CD4-positive, alpha-beta T cell treated with Interferon alpha-2 for 1 hour (primary cell): Measurements from ENCODE around the gene SYT8.

Experiments
- DNase-seq, 2 donors: peaks; one replicate each; pipeline ENCODE4 v3.0.0-alpha.2; 2020 to 2022

Gene SYT8

GRCh38 chr11:1846453-1846932 is 11.7 kb downstream of the SYT8 start:
- DNase-seq, result no peak

DNA sequence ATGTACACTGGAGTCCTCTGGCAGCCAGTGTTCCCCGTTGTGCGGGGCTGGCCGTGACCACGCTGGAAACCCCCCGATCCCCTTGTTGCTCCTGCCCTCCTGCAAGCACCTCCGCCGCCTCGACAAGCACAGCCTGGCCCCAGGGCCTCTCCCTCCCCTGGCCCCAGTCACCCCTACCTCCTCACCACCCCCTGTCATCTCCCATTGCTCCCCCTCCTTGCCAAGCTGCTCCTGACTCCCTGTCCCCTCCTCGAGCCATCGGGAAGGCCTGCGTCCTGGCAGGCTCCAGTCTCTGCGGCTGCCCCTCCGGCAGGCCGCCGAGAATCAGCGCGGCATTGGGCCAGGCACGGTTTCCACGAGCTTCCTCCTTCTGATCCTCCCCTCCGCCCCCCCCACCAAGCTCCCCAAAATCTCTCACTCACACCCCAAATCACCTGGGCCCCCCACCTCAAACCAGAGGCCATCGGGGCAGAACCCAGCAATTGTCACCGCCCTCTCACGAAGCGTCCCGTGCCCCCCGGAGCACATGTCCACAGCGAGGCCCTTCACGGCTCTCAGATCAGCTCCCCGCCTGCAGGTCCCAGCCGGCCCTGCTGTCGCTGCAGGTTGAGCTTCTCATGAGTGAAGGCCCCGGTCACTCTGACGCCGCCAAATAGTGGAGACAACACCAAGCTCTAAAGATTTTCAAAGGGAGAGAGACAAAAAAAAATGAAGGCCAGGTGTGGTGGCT is 12.4 kb downstream of the SYT8 start:
- no peak for DNase-seq

- DNase-seq, result no peak
Measured at GRCh38 chr11:1847926-1848639, 13.3 kb downstream of the SYT8 start.

DNA sequence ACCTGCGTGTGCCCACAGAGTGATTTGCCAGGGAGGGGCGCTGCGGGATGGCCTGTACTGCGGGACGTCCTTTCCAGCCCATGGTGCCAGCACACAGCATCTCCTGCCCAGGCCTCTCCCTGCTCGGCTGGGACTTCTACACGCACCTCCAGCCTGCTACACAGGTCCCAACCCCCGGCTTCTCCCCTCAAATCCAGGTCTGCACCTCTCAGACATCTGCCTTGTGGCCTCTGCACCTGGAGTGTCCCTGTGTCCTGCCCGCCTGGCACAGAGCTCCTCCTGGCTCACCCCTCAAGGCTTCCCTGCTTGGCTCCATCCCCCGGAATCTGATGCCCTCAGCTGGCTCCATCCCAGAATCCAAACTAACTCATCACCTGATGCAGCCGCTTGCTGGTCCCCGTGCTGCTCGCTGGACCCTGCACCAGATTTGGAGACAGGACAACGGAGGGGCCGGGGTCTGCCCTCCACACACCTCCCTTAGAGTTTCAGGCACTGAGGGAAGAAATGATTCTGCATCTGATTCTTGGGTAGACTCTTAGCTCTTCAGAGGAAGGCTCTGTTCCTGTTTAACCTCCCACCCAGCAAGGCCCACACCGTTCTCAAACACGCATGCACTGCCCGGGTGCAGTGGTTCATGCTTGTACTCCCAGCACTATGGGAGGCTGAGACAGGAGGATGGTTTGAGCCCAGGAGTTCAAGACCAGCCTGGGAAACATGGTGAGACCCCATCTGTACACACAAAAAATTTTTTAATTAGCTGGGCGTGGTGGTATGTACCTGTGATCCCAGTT is 14.0 kb downstream of the SYT8 start:
- DNase-seq, result no peak

GRCh38 chr11:1851468-1852180 is 16.8 kb downstream of the SYT8 start:
- no peak for DNase-seq

GRCh38 chr11:1852271-1852876 is 17.6 kb downstream of the SYT8 start:
- no peak for DNase-seq

DNA sequence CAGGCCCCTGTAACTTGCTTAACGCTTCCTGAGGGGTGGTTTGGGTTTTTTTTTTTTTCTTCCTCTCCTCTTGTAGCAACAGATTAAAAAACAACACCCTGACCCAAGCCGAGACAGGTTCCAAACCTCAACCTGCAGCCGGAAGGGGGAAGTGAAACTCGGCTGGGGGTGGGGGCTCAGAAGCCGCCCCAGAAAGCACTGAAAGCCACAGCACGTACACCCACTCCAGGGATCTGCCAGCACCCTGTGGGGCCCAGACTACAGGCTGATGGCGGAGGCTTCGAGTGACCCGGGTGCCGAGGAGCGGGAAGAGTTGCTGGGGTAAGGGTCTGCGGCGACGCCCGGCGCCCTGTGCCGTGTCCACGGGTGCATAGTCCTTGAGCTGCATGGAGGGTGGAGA is 18.1 kb downstream of the SYT8 start, which contains the start of gene LSP1:
LSP1 (plus strand) TSS at position 208 of the 400 bp plus-strand sequence; CDS start at position 269, 61 bp downstream.
- peak; percentile 86 to 88 for DNase-seq

GRCh38 chr11:1853376-1854131 is 18.8 kb downstream of the SYT8 start:
- peak in 1 of 2 donors; percentile 35 for DNase-seq

DNA sequence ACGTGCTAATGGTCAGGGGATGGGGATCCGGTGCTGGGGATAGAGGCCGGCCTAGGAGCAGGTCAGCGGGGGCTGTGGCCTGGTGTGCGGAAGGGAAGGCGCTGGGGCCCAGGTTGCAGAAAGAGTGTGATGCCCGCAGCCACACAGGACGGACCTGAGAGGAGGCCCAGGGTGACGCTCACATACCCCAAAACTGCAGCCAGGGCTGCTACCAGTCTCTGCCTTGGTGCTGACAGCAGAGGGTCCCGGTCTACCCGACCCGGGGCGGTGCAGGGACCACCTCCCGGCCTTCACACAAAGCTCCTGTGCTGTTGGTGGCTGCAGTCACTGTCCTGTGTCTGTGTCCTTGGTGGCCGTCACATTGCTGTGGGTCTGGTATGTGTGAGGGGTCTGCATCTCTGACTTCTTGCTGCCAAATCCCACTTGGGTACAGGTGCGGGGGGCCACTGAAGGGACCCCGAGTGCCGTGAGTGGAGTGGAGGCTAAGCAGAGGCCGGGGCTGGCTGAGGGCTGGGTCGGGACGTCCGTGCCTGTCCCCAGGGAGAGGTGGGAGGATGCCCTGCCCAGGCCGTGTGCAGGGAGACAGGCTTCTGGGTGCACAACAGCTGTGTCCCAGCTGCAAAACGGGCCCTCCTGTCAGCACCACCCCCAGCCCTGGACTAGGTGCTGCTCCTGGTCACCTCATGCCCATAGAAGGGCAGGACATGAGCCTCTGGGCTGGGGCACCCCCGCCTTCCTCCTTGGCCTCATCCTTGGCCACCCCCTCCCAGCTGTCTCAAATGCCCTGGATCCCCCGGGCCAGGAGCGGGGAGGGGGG is 19.6 kb downstream of the SYT8 start:
- DNase-seq, result no peak

DNA sequence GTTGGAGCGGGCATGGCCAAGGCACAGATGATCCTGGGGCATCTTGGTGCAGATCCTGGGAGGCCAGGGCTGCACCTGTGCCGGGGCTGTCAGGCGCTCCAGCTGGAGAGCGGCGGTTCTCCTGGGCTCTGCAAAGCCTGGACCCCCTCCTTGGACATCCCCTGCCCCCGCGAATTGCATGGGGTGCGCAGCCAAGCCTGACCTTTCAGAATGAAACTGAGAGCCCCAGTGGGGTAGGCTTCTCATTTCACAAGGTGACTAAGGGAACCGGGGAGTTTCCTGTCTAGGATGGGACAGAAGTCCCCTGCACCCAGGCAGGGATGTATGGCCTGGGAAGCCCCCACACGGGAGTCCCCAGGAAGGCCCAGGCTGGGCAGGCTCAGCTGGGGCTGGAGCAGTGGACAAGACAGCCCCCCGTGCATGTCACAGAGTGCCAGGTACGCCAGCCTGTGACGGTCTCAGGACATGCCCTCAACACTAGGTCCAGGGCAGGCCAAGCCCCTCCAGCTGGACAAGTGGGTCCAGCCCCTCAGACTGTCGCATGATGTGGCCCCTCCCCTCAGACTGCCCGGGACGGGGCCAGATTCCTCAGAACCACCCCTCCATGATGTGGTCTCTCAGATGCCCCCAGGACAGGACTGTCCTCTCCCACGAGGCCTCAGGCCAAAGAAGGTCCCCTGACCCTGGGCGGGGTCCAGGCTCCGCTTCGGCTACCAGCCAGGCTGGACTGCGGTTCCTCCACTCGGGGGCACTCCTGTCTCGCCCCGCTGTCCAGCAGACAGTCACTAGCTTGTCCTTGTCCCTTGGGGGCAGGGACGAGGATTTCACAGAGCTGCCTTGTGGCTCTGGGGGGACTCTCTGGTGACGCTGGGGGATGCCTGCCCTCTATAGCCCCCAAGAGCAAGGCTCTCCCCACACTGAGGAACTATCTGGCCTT is 20.4 kb downstream of the SYT8 start:
- no peak for DNase-seq

DNA sequence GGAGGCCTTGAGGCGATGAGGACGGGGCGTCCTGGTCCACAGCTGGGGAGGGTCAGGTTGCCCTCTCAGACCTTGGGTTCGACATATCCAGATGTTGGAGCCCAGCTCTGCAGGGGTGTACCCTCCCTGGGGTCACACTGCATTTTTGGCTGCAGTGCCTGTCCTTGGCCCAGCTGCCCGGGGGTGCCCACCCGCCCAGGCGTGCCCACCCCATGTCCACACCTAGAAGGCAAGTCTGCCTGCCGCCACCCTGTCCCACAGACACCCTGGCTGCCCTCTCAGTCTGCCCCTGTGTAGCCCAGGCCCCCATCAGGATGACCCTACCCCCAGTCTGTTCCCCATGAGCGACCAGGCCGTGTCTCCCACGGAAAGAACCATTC is 21.1 kb downstream of the SYT8 start:
- no peak for DNase-seq

- no peak for DNase-seq
Measured at GRCh38 chr11:1856306-1857005, 21.7 kb downstream of the SYT8 start.

DNA sequence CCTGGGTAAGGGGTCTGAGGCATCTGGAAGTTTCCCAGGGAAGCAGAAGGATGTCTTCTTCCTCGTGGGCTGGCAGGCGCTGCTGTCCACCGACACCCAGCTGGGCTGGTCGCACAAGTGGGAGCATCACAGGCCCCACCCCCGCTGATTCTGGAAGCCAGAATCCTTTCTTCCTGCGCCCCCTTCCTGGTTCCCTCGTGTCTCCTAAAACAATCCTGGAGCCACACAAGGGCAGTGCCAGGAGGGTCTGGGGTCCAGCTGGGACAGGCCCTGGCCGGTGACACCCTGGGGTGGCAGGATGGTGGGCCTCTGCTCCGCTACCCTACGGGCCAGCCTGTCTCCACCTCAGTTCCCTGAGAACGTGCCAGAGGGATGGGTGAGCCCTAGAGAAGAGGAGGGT is 22.3 kb downstream of the SYT8 start:
- DNase-seq, result no peak

- no peak for DNase-seq
Measured at GRCh38 chr11:1858154-1858553, 23.4 kb downstream of the SYT8 start.

DNA sequence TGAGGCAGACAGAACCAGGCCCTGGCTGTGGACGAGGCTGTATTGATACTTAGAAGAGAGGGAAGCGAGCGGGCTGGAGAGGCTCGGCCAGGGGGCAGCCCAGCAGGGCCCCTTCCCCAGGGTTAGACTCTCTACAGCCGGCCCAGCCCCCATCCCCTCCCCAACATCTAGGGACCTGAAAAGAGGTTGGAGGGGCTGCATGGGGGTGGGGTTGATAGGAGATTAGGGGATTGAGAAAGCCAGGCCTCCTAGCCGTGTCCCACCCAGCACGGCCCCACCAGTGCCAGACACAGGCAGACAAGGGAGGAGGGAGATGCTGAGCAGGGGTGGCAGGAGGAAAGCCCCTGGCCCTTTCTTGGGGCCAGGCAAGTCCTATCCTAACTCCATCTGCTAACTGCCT is 23.8 kb downstream of the SYT8 start:
- no peak for DNase-seq

DNA sequence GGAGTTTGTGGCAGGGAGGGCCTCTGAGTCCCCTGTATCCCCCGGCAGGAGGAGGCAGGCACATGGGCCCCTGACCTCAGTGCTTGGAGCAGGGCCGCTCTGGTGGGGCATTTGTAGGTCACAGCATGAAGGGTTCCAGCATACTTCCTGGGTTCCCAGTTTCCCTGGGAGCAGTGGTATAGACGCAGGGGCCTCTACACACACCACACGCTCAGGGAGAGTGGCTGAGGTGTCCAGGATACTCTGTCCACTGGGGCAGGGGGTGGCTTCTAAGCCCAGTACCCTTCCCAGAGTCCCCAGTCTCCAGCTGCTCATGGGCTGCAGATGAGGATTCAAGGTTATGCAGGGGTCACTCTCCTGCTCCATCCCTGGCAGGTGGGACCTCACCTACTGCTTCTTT is 24.2 kb downstream of the SYT8 start:
- DNase-seq, result no peak

DNA sequence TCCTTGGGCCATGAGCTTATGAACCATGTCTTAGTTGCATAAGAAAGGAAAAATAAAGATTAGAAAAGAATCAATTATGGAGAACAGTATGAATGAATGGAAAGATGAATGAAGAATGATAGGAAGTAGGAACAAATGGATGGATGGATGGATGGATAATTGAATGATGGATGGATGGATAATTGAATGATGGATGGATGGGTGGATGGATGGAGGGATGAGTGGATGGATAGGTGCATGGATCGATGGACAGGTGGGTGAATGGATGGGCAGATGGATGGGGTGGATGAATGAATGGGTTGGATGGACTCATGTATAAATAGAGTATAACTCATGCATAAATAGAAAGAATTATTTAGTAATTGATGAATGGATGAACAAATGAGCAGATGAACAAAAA is 25.3 kb downstream of the SYT8 start:
- no peak for DNase-seq

- no peak for DNase-seq
Measured at GRCh38 chr11:1861435-1862411, 26.9 kb downstream of the SYT8 start.
